NCI-H187 treated with DMSO at 0.1 percent for 48 hours (cell line): Measurements from ENCODE around the gene GAL3ST1.

Experiments used
- DNase-seq: peaks from one replicate; lab custom pipeline; 2025; lab: John Stamatoyannopoulos, UW

GAL3ST1 gene

DNA sequence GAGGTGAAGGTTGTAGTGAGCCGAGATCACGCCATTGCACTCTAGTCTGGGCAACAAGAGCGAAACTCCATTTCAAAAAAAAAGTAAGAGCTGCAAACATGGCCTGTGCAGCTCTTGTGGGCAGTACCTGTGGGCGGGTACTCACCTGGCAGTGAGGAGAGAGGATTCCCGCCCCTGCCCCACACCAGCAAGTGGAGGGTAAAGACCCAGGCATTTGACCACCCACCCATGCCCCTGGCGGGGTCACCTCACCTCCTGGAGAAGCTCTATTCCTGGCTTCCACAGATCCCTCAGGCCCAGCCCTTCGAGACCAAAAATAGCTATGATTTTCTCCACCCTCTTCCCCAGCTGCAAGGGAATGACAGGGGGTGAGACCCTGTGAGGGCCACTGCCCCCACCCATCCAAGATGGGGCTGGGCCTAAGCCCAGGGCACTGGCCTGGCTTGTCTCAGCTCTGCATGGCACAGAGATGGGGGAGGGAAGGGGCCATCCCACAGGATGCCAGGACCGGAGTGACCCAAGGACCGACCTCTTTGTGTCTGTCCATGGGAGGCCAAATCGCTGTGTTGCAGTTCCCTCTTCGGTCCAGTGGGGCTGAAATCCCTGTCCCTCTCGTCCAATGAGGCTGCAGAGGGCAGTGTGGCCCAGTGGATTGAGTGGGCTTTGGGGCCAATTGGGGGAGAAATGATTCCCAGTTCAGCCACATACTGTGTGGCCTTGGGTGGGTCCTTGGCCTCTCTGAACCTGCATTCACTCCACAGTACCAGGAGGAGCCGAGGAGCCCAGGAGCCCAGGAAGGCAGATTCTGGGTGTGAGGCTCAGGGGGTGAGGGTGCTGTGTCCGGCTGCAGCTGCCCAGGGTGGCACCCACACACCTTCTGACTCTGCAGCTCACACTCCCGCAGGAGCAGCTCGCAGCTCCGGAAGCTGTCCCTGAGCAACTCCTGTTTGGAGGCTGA, 42.5 kb downstream of the GAL3ST1 start:
- DNase-seq = no peak

DNA sequence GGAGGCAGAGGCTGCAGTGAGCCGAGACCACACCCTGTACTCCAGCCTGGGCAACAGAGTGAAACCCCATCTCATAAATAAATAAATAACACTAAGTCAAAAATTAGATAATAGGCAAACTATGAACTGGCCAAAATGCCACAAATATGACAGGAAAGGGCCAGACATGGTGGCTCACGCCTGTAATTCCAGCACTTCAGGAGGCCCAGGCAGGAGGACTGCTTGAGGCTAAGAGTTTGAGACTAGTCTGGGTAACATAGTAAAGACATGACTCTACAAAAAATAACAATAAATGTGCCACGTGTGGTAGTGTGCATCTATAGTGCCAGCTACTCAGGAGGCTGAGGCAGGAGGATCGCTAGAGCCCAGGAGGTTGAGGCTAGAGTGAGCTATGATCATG, 47.8 kb downstream of the GAL3ST1 start:
- no peak for DNase-seq

DNA sequence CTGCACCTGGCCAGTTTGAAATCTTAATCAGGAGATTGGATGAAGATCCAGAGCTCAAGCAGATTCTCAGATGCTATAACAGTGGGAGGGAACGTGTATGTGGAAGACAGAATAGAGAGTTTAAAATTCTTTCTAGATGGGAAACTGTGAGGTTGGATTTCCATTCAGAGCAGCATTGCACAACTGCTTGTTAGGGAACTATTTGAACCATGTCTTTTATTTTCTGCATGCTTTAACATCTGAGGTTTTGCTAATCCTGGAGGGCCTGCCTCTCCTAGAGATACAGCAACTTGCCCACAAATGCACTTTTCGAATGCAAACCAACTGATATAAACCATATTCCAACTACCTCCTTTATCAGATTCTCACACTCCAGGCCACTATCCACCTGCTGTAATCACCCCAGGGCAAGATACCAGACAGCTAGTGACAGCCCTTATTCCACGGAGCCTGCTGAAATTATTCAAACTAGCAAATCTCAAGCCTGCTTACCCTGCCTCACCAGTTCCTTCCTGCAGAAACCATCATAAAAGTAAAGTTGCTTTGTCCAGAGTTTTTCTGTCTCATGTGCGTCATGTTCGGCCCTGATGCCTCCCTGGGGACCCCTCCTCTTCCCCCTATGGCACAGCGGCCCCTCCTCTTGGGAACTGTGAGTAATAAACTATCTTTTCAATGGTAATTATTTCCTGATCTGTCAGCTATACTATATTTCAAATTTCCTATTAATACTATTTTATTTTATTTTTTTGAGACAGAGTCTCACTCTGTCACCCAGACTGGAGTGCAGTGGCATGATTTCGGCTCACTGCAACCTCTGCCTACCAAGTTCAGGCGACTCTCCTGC, 50.6 kb downstream of the GAL3ST1 start:
- DNase-seq = no peak

DNA sequence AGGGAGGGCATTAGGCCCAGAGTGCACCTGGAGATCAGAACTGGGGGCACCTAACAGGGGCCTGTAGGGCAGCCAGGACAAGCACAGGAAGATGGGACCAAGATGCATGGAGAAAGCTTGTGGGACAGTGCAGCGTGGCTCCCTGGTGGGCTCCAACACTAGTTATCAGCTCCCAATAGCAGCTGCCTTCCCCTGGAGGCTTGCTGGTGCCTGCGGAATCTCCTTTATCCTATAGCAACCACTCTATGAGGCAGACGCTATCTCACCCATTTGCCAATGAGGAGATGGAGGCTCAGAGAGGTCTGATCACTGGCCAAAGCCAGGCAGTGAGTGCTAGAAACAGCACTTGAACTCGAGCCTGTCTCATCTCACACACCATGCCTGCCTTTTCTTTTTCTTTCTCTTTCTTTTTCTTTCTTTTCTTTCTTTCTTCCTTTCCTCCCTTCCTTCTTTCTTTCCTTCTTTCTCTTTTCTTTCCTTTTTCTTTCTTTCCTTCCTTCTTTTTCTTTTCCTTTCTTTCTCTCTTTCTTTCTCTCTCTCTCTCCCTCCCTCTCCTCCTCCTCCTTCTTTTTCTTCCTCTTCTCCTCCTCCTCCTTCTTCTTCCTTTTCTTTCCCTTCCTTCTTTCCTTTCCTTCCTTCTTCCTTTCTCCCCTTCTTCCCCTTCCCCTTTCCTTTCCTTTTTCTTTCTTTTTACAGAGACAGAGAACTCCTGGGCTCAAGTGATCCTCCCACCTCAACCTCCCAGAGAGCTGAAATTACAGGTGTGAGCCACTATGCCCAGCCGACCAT, 52.9 kb downstream of the GAL3ST1 start:
- no peak for DNase-seq

DNA sequence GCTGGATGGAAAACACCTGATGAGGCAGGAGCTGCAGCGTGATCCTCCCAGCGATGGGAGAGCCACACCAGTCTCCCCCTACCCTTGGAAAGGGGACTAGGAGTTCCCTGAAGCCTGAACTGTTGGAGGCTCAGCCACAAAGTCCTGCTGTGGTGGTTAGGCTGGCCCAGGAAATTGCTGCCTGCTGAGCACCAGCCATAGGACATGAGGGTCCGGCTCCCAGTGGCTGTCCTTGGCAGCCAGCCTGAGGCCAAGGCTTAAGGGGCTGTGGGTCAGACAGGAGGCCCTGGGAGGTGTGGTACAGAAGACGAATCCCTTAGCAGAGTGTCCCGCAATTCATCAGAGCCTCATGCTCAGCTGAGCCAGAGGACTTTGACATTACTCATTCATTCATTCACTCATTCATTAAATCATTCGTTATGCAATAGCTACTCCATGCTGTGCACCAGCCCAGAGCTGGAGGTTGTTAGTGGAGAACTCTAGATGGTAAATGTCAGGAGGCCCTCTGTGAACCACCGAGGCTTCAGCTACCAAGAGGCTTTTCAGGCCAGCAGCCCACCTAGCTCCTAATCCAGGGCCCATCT, 54.5 kb downstream of the GAL3ST1 start:
- no peak for DNase-seq

DNA sequence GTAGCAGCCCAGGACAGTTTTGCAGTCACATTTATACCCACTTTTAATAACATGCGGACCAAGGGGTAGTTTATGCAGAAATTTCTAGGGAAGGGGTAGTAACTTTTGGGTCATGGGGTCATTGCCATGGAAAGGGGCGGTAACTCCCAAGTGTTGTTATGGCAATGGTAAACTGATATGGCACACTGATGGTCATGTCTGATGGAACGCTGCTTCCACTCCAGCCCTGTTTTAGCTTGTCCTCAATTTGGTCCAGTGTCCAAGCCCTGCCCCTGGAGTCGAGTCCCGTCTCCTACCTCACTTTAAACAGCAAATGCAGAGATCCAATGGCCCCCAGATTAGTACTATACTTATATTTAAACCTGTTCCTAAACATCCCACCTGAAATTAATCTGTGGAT, 57.7 kb downstream of the GAL3ST1 start:
- DNase-seq = no peak

DNA sequence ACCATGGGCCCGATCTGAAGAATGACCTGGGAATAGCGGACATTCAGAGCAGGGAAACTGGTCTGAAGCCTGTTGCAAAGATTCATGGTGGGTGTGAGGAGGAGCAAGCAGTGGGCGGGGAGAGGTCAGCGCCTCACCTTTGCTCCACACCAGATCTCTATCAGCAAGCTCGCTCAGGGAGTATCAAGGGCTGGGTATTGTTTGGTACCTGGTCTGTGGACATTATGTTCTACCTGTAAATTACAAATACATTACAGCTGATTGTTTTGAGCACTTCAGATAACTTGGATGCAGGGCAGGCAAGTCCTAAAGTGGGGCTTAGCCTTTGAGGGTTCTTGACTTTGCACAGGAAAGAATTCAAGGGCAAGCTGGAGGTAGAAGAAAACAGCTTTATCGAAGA, 58.2 kb downstream of the GAL3ST1 start:
- DNase-seq = no peak

DNA sequence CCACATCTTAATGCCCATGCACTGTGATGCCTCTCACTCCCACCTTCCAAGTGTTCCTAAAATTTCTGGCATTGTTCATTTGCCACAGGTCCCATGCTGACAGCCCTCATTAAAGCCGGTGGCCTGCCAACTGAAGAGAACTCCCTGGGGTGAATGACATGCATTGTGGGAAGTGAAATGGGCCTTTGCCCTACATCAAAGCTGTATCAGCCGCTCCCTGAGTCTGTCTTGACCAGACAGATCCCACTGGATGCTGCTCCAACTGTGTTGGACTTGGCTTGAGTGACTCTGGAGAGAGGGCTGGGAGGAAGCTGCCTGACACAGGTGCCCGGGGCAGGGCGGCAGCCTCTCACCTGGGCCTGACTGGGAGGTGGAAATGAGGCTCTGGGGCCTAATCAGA, 60.2 kb downstream of the GAL3ST1 start:
- DNase-seq = no peak

DNA sequence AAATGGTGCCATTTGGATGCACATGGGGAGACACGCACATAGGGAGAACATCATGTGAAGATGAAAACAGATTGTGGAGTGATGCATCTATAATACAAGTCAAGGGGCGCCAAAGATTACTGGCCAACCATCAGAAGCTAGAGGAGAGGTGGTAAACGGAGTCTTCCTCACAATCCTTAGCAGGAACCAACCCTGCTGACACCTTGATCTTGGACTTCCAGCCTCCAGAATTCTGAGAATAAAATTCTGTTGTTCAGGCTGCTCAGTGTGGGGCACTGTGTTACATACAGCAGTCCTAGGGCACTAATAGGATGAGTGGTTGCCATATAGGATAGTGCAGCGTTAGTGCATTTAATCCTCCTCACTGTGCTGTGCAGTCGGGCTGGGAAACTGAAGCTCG, 61.0 kb downstream of the GAL3ST1 start:
- no peak for DNase-seq

DNA sequence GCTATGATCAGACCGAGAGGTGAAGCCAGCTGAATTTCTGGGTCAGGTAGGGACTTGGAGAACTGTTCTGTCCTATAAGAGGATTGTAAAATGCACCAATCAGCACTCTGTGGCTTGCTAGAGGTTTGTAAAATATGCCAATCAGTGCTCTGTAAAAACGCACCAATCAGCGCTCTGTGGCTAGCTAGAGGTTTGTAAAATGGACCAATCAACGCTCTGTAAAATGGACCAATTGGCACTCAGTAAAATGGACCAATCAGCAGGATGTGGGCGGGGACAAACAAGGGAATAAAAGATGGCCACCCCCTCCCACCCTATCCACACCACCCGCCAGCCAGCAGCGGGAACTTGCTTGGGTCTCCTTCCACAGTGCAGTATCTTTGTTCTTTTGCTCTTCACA, 62.6 kb downstream of the GAL3ST1 start:
- no peak for DNase-seq

DNA sequence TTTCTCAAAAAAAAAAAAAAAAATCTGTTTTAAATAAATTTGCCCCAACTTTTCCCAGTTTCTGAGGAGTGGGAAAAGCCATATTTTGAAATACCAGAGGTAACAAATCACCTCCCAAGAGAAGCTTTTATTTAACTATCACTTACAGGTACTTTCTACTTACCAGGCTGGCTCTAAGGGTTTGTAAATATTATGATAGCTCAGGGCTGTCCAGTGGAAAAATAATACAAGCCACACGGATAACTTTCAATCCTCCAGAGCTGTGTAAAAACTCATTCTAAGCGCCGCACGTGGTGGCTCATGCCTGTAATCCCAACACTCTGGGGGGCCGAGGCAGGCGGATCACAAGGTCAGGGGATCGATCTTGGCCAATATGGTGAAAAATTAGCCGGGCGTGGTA, 63.4 kb downstream of the GAL3ST1 start:
- no peak for DNase-seq

DNA sequence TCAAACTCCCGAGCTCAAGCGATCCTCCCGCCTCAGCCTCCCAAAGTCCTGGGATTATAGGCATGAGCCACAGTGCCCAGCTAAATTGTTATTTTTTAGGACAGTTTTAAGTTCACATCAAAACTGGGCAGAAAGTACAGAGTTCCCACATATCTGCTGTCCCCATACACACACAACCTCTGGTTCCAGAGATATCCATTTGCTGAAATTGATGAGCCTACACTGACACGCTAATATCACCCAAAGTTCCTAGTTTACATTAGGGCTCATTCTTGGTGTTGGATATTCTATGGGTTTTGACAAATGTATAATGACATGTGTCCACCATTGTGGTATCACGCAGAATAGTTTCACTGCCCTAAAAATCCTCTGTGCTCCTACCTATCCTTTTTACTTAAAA, 66.2 kb downstream of the GAL3ST1 start:
- no peak for DNase-seq

DNA sequence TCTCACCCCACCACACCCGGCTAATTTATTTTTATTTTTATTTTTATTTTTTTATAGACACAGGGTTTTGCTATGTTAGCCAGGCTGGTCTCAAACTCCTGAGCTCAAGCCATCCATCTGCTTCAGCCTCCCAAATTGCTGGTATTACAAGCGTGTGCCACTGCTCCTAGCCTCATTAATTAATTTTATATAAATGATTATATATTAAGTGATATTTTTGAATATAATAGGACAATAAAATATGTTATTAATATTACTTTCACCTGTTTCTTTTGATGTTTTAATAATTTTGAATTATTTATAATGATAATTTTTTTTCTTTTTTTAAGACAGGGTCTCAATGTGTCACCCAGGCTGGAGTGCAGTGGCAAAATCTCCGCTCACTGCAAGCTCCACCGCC, 66.8 kb downstream of the GAL3ST1 start:
- no peak for DNase-seq

DNA sequence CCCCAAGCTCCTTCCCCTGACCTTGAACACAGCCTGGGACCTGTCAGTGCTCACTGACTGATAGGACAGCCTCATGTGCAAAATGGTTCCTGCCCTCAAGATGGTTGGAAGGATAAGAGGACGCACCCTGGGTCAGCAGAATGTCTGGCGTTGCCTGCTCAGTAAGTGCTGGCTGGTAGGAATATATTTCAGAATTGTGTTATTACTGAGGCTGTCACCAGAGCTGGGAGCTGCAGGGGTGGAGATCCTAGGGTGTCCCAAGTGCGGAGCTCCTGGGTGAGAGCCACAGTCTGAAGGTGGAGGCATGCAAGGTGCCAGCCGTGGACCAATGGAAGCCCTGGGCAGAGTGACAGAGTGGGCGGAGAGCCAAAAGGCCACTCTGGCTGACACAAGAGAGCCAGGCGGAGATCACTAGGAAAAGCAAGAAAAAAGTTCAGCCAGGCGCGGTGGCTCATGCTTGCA, 67.9 kb downstream of the GAL3ST1 start:
- no peak for DNase-seq
